KG1 (cell line): Measurements from ENCODE around the gene CHCHD3.

ENCODE experiments used
- DNase-seq: peaks from one replicate; lab custom pipeline; 2025; lab: John Stamatoyannopoulos, UW

Gene CHCHD3

DNA sequence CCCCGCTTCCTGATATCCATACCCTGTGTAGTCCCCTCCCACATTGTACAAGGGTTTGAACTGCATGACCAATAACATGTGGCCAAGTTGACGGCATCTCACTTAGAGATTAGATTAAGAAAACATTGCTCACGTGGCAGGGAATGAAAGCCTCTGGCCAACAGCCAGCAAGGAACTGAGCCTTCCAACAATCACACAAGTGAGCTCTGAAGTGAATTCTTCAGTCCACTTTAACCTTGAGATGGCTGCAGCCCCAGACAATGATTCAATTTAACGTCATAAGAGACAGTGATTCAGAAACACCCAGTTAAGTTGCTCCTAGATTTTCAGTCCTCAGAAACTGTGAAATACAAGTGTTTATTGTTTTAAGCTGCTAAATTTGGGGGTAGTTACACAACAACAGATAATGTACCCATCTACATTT, 339.7 kb downstream of the CHCHD3 start:
- no peak for DNase-seq

DNA sequence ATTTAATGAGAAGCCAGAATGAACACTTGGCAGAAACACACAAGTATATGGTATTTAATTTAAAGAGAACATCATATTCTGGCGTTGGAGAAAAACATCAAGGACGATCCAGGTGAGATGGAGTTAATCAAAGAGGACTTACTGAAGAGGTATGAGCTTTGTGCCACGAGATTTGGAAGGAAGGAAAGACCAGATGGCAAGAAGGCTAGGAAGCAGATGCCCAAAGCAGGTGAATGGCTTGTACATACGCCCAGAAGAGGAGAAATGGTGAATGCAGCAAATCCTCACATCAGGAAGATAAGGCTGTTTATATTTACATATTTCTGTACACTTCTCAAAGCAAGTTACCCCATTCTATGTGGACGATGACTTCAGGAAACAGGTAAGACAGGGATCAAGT, 341.7 kb downstream of the CHCHD3 start:
- no peak for DNase-seq

DNA sequence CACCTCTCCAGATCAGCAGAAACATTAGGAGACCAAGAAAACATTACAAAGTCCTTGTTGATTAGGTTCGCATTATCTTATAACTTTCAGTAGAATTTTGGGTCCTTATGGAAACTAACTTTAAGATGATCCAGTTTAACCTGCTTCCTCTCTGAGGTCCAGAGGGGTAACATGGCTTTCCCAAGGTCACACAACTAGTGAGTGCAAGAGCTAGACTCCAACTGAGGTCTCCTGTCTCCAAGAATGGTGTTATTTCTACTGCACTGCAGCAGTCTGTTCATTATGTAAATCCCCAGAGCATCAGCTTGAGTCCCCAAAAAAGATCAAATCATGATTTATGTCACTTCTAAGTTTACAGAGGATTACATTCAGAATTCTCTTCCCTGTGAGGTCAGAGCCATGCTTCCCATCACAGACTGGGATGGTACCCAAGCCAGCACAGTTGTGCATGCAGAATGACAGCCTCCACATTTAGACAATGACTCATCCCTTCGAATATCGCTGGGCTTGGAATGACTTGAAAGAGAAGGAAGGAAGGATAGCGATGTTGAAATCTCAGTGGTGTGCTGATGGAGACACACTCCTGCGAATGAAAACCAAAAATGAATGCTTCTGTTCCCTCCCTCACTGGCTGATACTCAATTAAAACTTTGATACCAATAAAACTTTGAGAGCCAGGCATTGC, 342.5 kb downstream of the CHCHD3 start:
- DNase-seq, result no peak

DNA sequence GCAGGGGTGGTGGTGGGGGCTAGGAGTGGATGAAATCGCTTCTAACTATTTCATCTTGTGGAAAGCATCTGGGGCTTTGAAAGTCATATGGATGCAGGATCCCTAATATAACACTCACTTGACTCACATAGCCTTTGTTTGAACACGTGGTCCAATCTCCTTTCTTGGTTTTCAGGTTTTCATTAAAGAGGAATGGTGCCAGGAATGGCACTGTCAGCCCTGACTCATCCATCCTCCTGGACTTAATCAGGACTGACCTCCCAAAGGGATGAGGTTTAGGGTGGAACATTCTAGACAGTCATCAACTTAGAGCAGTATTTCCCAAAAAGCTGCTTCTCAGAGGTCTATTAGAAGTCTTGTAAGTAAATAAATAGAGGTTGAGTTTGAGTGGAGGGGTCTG, 343.6 kb downstream of the CHCHD3 start:
- DNase-seq, result no peak

DNA sequence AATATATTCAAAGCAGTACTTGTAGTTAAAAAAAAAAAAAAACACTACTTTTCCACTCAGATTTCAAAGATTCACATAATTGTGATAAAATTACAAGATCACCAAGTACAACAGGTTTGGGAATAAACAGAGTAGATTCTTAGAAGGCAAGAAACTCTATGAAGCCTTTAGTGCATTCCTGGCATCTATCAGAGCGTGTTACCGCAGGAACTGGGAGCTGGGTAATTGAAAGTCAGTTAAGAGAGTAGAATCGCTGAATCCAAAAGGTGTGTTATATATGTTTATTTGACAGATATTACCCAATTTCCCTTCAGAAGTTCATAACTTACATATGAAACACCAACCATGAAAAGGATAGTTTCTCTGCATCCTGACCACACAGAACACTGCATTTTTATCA, 346.4 kb downstream of the CHCHD3 start:
- no peak for DNase-seq
